Astrocyte (in vitro differentiated cells and primary cell): ENCODE measurements around the gene TMEM154. TPM values are rescaled to one million over a fixed set of nuclear protein-coding genes. Genes with fewer than 3 reads are reported as not detected.
"Not testable (repeated sequence)": the region's sequence is repeated elsewhere in the genome, so short reads cannot be mapped to it uniquely, and the experiment has no call there.

ENCODE experiments used
- DNase-seq: peaks from one replicate; pipeline ENCODE4 v3.0.0-alpha.2; 2010; ENCODE audit warnings: low read depth
- FAIRE-seq: peaks from 2 replicates; lab custom pipeline; 2011; peaks lifted over from hg19 to GRCh38; lab: Jason Lieb, UNC
- H2AFZ ChIP-seq: 2 replicates; pipeline ENCODE4 v1.6.0; 2012; ENCODE audit warnings: low read depth, low read length, inconsistent platforms
- H3K27ac ChIP-seq: 2 replicates; pipeline ENCODE4 v1.5.1; 2011; ENCODE audit warnings: low read depth, low read length, inconsistent platforms
- H3K27me3 ChIP-seq: 2 replicates; pipeline ENCODE4 v1.6.0; 2011; ENCODE audit warnings: low read length, inconsistent platforms; ENCODE audit not compliant: insufficient read depth
- H3K36me3 ChIP-seq: 2 replicates; pipeline ENCODE4 v1.5.1; 2011; ENCODE audit warnings: low read length, inconsistent platforms; ENCODE audit not compliant: insufficient read depth
- H3K4me1 ChIP-seq: 2 replicates; pipeline ENCODE4 v1.5.1; 2011; ENCODE audit warnings: low read length, inconsistent platforms; ENCODE audit not compliant: insufficient read depth
- H3K4me2 ChIP-seq: 2 replicates; pipeline ENCODE4 v1.6.0; 2012; ENCODE audit warnings: low read length, inconsistent platforms
- H3K4me3 ChIP-seq: 2 replicates; pipeline ENCODE4 v1.5.1; 2011; ENCODE audit warnings: low read depth, mild to moderate bottlenecking, low read length, inconsistent platforms; ENCODE audit not compliant: insufficient read depth
- H3K79me2 ChIP-seq: 2 replicates; pipeline ENCODE4 v1.6.0; 2012; ENCODE audit warnings: mild to moderate bottlenecking, low read length, inconsistent platforms; ENCODE audit not compliant: insufficient read depth
- H3K9ac ChIP-seq: 2 replicates; pipeline ENCODE4 v1.6.0; 2012; ENCODE audit warnings: mild to moderate bottlenecking, low read length, inconsistent platforms
- H3K9me3 ChIP-seq: 2 replicates; pipeline ENCODE4 v1.5.1; 2012; ENCODE audit warnings: low read depth, mild to moderate bottlenecking, low read length, inconsistent platforms; ENCODE audit not compliant: insufficient read depth
- H4K20me1 ChIP-seq: 2 replicates; pipeline ENCODE4 v1.6.0; 2012; ENCODE audit warnings: low read length, inconsistent platforms; ENCODE audit not compliant: insufficient read depth
- H3K27ac Mint-ChIP-seq: one replicate; pipeline ENCODE4 v1.8.0; 2021; ENCODE audit warnings: mild to moderate bottlenecking, mixed read lengths; ENCODE audit not compliant: unreplicated experiment
- H3K27me3 Mint-ChIP-seq: one replicate; pipeline ENCODE4 v1.8.0; 2021; ENCODE audit warnings: low read depth, mixed read lengths; ENCODE audit not compliant: unreplicated experiment
- H3K36me3 Mint-ChIP-seq: one replicate; pipeline ENCODE4 v1.8.0; 2021; ENCODE audit warnings: low read depth, mixed read lengths; ENCODE audit not compliant: unreplicated experiment
- H3K4me1 Mint-ChIP-seq: one replicate; pipeline ENCODE4 v1.8.0; 2021; ENCODE audit warnings: low read depth, mixed read lengths; ENCODE audit not compliant: unreplicated experiment
- H3K4me3 Mint-ChIP-seq: one replicate; pipeline ENCODE4 v1.8.0; 2021; ENCODE audit warnings: mild to moderate bottlenecking, moderate library complexity, mixed read lengths; ENCODE audit not compliant: unreplicated experiment
- H3K9me3 Mint-ChIP-seq: one replicate; pipeline ENCODE4 v1.8.0; 2021; ENCODE audit warnings: mild to moderate bottlenecking, mixed read lengths; ENCODE audit not compliant: unreplicated experiment
- CTCF ChIP-seq: IDR thresholded peaks from 2 replicates; pipeline ENCODE4 v1.5.1; 2011; ENCODE audit warnings: low read depth, mild to moderate bottlenecking, inconsistent platforms, low read length, moderate library complexity; ENCODE audit not compliant: insufficient read depth
- EZH2 ChIP-seq: IDR thresholded peaks from 2 replicates; pipeline ENCODE4 v1.6.1; 2012; ENCODE audit warnings: mild to moderate bottlenecking, low read length, inconsistent platforms; ENCODE audit not compliant: insufficient read depth
- total RNA-seq: library from RNA; stranded (reverse); gene quantifications from 2 replicates; pipeline ENCODE4 v1.2.1, GENCODE V29; 2021

Gene TMEM154
- total RNA-seq, 1 donor from 2014 or later, result 13.2 TPM

- Histone ChIP-seq H3K27me3 (no peaks in the 10 kb centered on the region), H3K4me2 (no peak overlapping the region), H2AFZ (no peak overlapping the region), H3K79me2 (no peaks in the 10 kb centered on the region), H3K4me1 (no peaks in the 10 kb centered on the region), H3K9me3 (no peaks in the 10 kb centered on the region), H3K36me3 (no peaks in the 10 kb centered on the region), H3K9ac (no peak overlapping the region), H3K4me3 (no peak overlapping the region), H3K27ac (no peak overlapping the region), H4K20me1 (no peaks in the 10 kb centered on the region)
- no peak for DNase-seq
- peaks cover 3% of the 10 kb centered on the region for H3K27me3 Mint-ChIP-seq
- no peaks in the 10 kb centered on the region for H3K36me3 Mint-ChIP-seq
- no peak for TF ChIP-seq EZH2
- no peak overlapping the region for H3K4me3 Mint-ChIP-seq
- no peaks in the 10 kb centered on the region for H3K4me1 Mint-ChIP-seq
- H3K9me3 Mint-ChIP-seq, result no peaks in the 10 kb centered on the region
- no peak for FAIRE-seq
- H3K27ac Mint-ChIP-seq, result no peak overlapping the region
These were observed 12.0 kb downstream of the TMEM154 start for GRCh38 chr4:152667781-152668180.

- H3K4me2 ChIP-seq, result no peak overlapping the region
- H4K20me1 ChIP-seq, result no peaks in the 10 kb centered on the region
- H3K27me3 ChIP-seq, result no peaks in the 10 kb centered on the region
- no peak for FAIRE-seq
- Mint-ChIP-seq H3K4me1 (no peaks in the 10 kb centered on the region), H3K36me3 (peaks cover 2% of the 10 kb centered on the region), H3K4me3 (no peak overlapping the region), H3K9me3 (no peaks in the 10 kb centered on the region), H3K27ac (no peak overlapping the region), H3K27me3 (peaks cover 3% of the 10 kb centered on the region)
- no peak for DNase-seq
- no peaks in the 10 kb centered on the region for H3K4me1 ChIP-seq
- H3K9ac ChIP-seq, result no peak overlapping the region
- TF ChIP-seq CTCF (no peak), EZH2 (no peak)
- no peak overlapping the region for H3K27ac ChIP-seq
- H3K9me3 ChIP-seq, result no peaks in the 10 kb centered on the region
- no peaks in the 10 kb centered on the region for H3K79me2 ChIP-seq
- H2AFZ ChIP-seq, result no peak overlapping the region
- H3K36me3 ChIP-seq, result no peaks in the 10 kb centered on the region
- no peak overlapping the region for H3K4me3 ChIP-seq
These were observed 12.9 kb downstream of the TMEM154 start for GRCh38 chr4:152666946-152667345.

- Mint-ChIP-seq H3K4me1 (no peaks in the 10 kb centered on the region), H3K27ac (no peak overlapping the region), H3K9me3 (no peaks in the 10 kb centered on the region), H3K4me3 (no peak overlapping the region), H3K27me3 (peaks cover 10% of the 10 kb centered on the region), H3K36me3 (peaks cover 2% of the 10 kb centered on the region)
- Histone ChIP-seq H3K4me1 (no peaks in the 10 kb centered on the region), H3K27me3 (no peaks in the 10 kb centered on the region), H2AFZ (no peak overlapping the region), H3K9me3 (no peaks in the 10 kb centered on the region), H4K20me1 (no peaks in the 10 kb centered on the region), H3K9ac (no peak overlapping the region), H3K36me3 (no peaks in the 10 kb centered on the region), H3K4me3 (no peak overlapping the region), H3K4me2 (no peak overlapping the region), H3K27ac (no peak overlapping the region), H3K79me2 (no peaks in the 10 kb centered on the region)
- DNase-seq (no peak), FAIRE-seq (no peak)
- TF ChIP-seq CTCF (no peak), EZH2 (no peak)
These were observed 14.0 kb downstream of the TMEM154 start for GRCh38 chr4:152665691-152666395.

GRCh38 chr4:152664067-152664378 is 15.8 kb downstream of the TMEM154 start:
- not testable (repeated sequence) for H3K4me2 ChIP-seq, H3K27me3 ChIP-seq, H3K9me3 Mint-ChIP-seq, H3K4me3 ChIP-seq, H3K9me3 ChIP-seq, H3K4me1 ChIP-seq, H2AFZ ChIP-seq, H3K27me3 Mint-ChIP-seq, H3K27ac ChIP-seq, FAIRE-seq, H3K27ac Mint-ChIP-seq, H3K36me3 Mint-ChIP-seq, H3K79me2 ChIP-seq, DNase-seq, H3K36me3 ChIP-seq, H3K4me3 Mint-ChIP-seq, H3K9ac ChIP-seq, H3K4me1 Mint-ChIP-seq, H4K20me1 ChIP-seq
